Endodermal cell (in vitro differentiated cells): Measurements from ENCODE around the gene ITM2C. TPM values are rescaled to one million over a fixed set of nuclear protein-coding genes. Genes with fewer than 3 reads are reported as not detected.

Experiments
- DNase-seq: peaks from one replicate; pipeline ENCODE4 v3.0.0-alpha.2; 2017
- H3K27ac ChIP-seq: 2 replicates; pipeline ENCODE4 v1.5.1; 2013; ENCODE audit warnings: mild to moderate bottlenecking, low read depth, low read length, moderate library complexity
- H3K27me3 ChIP-seq: 2 replicates; pipeline ENCODE4 v1.6.1; 2013; ENCODE audit warnings: mild to moderate bottlenecking, low read length, moderate library complexity; ENCODE audit not compliant: insufficient read depth, control insufficient read depth, poor library complexity, severe bottlenecking
- H3K36me3 ChIP-seq: 2 replicates; pipeline ENCODE4 v1.7.0; 2013; ENCODE audit warnings: mild to moderate bottlenecking, low read length, moderate library complexity; ENCODE audit not compliant: control insufficient read depth, insufficient read depth
- H3K4me1 ChIP-seq: one replicate; pipeline ENCODE4 v1.7.0; 2013; ENCODE audit warnings: low read length; ENCODE audit not compliant: control insufficient read depth, insufficient read depth
- H3K4me3 ChIP-seq: 2 replicates; pipeline ENCODE4 v1.5.1; 2013; ENCODE audit warnings: mild to moderate bottlenecking, low read length, moderate library complexity
- H3K9ac ChIP-seq: 2 replicates; pipeline ENCODE4 v1.6.1; 2013; ENCODE audit warnings: mild to moderate bottlenecking, low read length, moderate library complexity; ENCODE audit not compliant: poor library complexity, severe bottlenecking; ENCODE audit errors: extremely low read depth
- H3K9me3 ChIP-seq: 2 replicates; pipeline ENCODE4 v1.6.1; 2013; ENCODE audit warnings: mild to moderate bottlenecking, low read length, moderate library complexity; ENCODE audit not compliant: control insufficient read depth
- H3K27ac Mint-ChIP-seq: 2 replicates; pipeline ENCODE4 v1.8.0; 2020; ENCODE audit warnings: mixed read lengths
- H3K27me3 Mint-ChIP-seq: 2 replicates; pipeline ENCODE4 v1.8.0; 2021; ENCODE audit warnings: mild to moderate bottlenecking, mixed read lengths; ENCODE audit not compliant: insufficient read depth
- H3K36me3 Mint-ChIP-seq: 2 replicates; pipeline ENCODE4 v1.8.0; 2020; ENCODE audit warnings: low read depth, mixed read lengths
- H3K4me1 Mint-ChIP-seq: 2 replicates; pipeline ENCODE4 v1.8.0; 2020; ENCODE audit warnings: mixed read lengths
- H3K4me3 Mint-ChIP-seq: 2 replicates; pipeline ENCODE4 v1.8.0; 2020; ENCODE audit warnings: mild to moderate bottlenecking, moderate library complexity, mixed read lengths
- H3K9me3 Mint-ChIP-seq: 2 replicates; pipeline ENCODE4 v1.8.0; 2020; ENCODE audit warnings: mild to moderate bottlenecking, mixed read lengths
- WGBS, 2 experiments: methylation state at CpG; one replicate each; pipeline versions ENCODE4 v1.1.5 to v1.1.7; 2013; ENCODE audit warnings: missing lambda C conversion rate in 2 of 2, mixed read lengths in 1 of 2; ENCODE audit not compliant: insufficient coverage in 1 of 2, insufficient read length in 1 of 2; 5-methylcytosine and 5-hydroxymethylcytosine counted together
- total RNA-seq, 2 donors: library from RNA; stranded (reverse); fragmentation: NEBNext Ultra II Directional in 1 of 2; extraction: Animal tissue kit (Norgen Biotek cat#: 25700) in 1 of 2; gene quantifications; 2 replicates in 1 of 2; 3 replicates in 1 of 2; pipeline ENCODE4 v1.2.1, GENCODE V29; 2021
- TF ChIP-seq, protein P1 (sequence below): fragments of 200-600 bp; sonication (generic); conservative IDR thresholded peaks from 2 replicates; pipeline ENCODE4 v1.5.0; 2021; ENCODE audit warnings: antibody characterized with exemption, mild to moderate bottlenecking

Gene ITM2C
- total RNA-seq, 2 donors from 2014 or later = 208 to 269 TPM

DNA sequence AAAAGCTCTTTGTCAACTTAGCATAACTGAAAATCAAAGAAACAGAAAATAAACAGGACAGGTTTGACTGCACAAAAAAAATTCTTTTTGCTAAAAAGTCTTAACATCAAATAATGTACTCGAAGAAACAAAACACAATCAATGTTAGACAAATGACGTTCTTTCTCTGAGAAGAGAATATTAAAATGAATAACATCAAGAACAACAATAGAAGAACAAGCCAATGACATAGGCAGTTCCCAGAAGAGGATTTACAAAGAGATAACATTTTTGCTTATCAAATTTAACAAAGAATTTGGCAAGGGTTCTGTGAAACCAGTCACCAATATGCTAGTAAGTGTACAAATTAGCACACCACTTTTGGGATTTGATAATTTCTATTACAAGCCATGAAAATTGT is 54.5 kb downstream of the ITM2C start:
- no peaks in the 10 kb centered on the region for H3K27me3 Mint-ChIP-seq
- no peaks in the 10 kb centered on the region for H3K9me3 Mint-ChIP-seq
- Histone ChIP-seq H3K36me3 (no peaks in the 10 kb centered on the region), H3K27ac (no peak overlapping the region), H3K9ac (no peak overlapping the region), H3K4me3 (no peak overlapping the region), H3K27me3 (no peaks in the 10 kb centered on the region), H3K4me1 (no peaks in the 10 kb centered on the region), H3K9me3 (no peaks in the 10 kb centered on the region)
- H3K4me1 Mint-ChIP-seq = peaks cover 16% of the 10 kb centered on the region
- no peak overlapping the region for H3K27ac Mint-ChIP-seq
- 100% methylated on average over 1 of the region's 2 CpGs; no CpG with 5 or more reads in 1 of the 2 experiments for WGBS, 2 experiments
- H3K36me3 Mint-ChIP-seq = no peaks in the 10 kb centered on the region
- TF ChIP-seq, protein P1, sequence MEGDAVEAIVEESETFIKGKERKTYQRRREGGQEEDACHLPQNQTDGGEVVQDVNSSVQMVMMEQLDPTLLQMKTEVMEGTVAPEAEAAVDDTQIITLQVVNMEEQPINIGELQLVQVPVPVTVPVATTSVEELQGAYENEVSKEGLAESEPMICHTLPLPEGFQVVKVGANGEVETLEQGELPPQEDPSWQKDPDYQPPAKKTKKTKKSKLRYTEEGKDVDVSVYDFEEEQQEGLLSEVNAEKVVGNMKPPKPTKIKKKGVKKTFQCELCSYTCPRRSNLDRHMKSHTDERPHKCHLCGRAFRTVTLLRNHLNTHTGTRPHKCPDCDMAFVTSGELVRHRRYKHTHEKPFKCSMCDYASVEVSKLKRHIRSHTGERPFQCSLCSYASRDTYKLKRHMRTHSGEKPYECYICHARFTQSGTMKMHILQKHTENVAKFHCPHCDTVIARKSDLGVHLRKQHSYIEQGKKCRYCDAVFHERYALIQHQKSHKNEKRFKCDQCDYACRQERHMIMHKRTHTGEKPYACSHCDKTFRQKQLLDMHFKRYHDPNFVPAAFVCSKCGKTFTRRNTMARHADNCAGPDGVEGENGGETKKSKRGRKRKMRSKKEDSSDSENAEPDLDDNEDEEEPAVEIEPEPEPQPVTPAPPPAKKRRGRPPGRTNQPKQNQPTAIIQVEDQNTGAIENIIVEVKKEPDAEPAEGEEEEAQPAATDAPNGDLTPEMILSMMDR = no peak
- H3K4me3 Mint-ChIP-seq = no peak overlapping the region
- DNase-seq = no peak

DNA sequence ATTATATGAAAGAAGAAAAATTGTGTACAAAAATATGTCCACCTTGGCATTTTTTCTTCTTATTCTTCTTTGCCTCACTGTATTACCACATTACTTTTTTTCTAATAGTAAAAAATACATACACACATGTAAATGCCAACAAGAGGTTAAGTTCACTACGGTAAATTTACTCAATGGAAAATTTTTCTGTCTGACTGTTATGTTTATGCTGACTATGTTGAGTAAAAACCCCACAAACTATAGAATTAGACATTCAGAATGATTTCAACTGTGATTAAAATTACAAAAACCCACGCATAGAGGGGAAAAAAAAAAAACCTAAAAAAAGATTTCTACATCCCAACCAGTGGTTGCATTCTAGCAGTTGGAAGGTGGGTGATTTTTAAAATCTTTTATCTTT is 54.9 kb downstream of the ITM2C start:
- TF ChIP-seq, protein P1 = no peak
- no peak for DNase-seq
- Mint-ChIP-seq H3K9me3 (no peaks in the 10 kb centered on the region), H3K27ac (no peak overlapping the region), H3K4me1 (peaks cover 15% of the 10 kb centered on the region), H3K27me3 (no peaks in the 10 kb centered on the region), H3K36me3 (no peaks in the 10 kb centered on the region), H3K4me3 (no peak overlapping the region)
- H3K9ac ChIP-seq = no peak overlapping the region
- no peak overlapping the region for H3K4me3 ChIP-seq
- H3K4me1 ChIP-seq = no peaks in the 10 kb centered on the region
- no peaks in the 10 kb centered on the region for H3K36me3 ChIP-seq
- H3K27me3 ChIP-seq = no peaks in the 10 kb centered on the region
- 60% methylated on average over 1 of the region's 2 CpGs; no CpG with 5 or more reads in 1 of the 2 experiments for WGBS, 2 experiments
- no peak overlapping the region for H3K27ac ChIP-seq
- H3K9me3 ChIP-seq = no peaks in the 10 kb centered on the region

DNA sequence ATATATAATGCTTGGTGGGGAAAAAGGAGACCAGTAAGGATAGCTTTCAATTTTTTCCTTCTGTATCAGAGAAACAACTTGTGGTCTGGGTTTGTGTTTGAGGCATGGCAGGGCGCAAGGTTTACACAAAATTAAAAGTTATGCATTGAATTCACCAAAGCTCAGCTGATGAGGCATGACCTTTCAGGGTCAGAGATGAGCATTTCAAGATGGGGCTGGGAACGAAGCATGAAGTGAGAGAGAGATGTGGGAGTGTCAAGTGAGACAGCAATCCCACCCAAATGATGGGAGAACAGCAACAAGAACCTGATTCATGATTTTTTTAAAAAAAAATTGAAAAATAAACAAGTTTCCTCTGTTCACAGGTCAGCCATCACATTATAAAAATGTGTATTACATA is 55.4 kb downstream of the ITM2C start:
- Mint-ChIP-seq H3K27me3 (no peaks in the 10 kb centered on the region), H3K4me3 (no peak overlapping the region), H3K36me3 (no peaks in the 10 kb centered on the region), H3K9me3 (no peaks in the 10 kb centered on the region), H3K27ac (no peak overlapping the region), H3K4me1 (peaks cover 14% of the 10 kb centered on the region)
- DNase-seq = peak; percentile 7
- Histone ChIP-seq H3K36me3 (no peaks in the 10 kb centered on the region), H3K9ac (no peak overlapping the region), H3K9me3 (no peaks in the 10 kb centered on the region), H3K4me1 (no peaks in the 10 kb centered on the region), H3K27ac (no peak overlapping the region), H3K4me3 (no peak overlapping the region), H3K27me3 (no peaks in the 10 kb centered on the region)
- TF ChIP-seq, protein P1 = no peak
- WGBS, 2 experiments = 78 to 93% methylated on average over 2 of the region's 2 CpGs
